Measurements from ENCODE around the gene TKFC.

The TKFC gene

GRCh38 chr11:61345954-61346843 is 13.2 kb downstream of the TKFC start:
- no peak for DNase-seq

GRCh38 chr11:61347916-61348461 is 15.0 kb downstream of the TKFC start:
- no peak for DNase-seq

DNA sequence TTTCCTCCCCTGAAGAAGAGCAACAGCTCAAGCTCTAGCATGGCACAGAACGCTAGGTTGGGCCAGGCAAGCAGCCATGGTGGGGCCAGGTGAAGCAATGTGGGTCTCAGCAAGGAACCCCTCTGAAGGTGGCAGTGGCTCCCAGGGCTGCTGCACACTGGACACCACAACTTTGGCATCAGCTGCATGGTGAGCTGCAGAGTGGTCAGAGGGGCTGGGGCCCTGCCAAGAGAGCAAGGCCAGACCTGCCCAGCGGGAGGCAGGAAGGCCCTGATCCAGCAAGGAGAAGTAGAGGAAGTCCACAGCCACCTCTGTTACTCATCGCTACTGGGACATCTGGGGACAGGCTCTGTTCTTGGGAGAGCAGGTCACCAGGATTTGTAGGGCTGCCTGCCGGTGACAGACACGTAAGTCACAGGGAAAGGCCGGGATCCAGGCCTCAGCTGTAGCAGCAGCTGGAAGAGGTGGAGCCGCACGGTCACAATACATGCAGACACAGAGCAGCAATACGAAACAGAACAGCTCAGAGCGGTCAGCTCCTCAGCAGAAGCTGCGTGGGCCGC is 16.2 kb downstream of the TKFC start:
- no peak for DNase-seq

DNA sequence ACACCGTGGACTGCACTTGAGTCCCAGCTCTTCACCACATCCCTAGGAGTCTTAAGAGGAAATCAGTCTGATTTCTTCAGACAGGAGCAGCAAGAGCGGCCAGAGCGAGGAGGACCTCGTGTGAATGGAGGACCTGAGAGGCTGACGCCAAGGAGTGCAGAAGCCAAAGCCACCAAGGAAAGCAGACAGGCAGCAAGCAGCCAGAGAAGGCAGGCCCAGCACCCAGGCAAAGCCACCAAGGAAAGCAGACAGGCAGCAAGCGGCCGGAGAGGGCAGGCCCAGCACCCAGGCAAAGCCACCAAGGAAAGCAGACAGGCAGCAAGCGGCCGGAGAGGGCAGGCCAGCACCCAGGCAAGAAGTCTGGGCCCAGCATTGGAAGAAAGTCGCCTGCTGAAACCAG is 16.9 kb downstream of the TKFC start:
- DNase-seq, result no peak

DNA sequence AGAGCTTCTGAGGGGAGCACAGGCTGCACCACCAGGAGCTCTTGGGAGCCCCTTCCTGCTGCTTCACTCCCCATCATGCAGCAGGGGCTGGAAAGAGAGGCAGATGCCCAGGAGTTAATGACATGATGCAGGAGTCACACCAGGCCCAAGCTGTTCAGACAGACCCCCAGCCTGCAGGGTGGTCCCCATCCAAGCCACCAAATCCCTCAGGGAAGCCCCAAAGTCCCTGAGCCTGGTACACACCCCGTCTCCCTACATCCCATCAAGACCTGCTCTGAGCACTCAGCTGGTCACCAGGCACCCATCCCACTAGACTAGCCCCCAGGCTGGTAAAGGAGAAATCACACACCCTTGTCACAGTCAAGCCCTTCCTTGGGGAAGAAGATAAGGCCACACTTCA is 17.3 kb downstream of the TKFC start:
- no peak for DNase-seq

- no peak for DNase-seq
Observed at GRCh38 chr11:61350803-61351202, 17.8 kb downstream of the TKFC start.

GRCh38 chr11:61352038-61352437 is 19.0 kb downstream of the TKFC start:
- DNase-seq, result no peak

DNA sequence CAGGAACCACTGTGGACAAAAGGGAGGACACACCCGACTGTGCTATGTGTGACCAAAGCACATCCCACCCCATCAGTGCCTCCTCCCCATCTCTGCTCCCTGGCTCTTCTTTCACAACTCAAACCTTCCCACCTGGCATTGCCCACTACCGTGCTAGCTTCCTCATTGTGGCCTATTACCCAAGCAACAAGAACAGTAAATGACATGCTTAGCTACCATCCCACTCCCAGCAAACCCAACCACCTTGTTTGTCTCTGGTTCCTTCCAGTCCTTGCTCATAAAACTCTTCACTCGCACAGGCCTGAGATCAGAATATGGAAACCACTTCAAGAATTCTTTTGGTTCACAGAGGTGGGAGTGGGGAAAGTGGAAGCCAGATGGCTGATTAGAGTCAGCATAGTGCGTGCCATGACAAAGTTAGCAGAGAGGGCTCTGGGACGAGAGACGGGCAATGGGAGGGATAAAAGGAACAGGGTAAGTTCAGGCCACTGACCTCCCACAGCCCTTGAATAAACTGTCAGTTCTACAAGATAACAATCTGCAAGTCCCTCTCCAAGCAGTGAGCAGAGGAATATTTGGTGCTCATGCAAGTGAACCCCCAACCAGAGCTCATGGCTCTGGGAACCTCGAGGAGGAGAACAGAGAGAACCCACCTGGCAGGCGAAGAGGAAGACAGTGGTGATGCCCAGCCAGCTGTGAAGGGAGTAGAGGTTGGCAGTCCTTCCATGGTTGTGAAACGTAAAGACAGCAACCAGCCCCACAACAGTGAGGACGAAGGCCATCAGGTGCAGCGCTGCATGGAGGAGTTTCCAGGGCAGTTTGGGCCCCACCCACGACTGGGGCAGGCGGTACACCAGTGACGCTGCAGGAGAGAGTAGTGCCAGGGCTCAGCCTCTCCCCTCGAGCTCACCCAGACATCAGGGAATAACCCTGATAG is 20.4 kb downstream of the TKFC start:
- no peak for DNase-seq

DNA sequence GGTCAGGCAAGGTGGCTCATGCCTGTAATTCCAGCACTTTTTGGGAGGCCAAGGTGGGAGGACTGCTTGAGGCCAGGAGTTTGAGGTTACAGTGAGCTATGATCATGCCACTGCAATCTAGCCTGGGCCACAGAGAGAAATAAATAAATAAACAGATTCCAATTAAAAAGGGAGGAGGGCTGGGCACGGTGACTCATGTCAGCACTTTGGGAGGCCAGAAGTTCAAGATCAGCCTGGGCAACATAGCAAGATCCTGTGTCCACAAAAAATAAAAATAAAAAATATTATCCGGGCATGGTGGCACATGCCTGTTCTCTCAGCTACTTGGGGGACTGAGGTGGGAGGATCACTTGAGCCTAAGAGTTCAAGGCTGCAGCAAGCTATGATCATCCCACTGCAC is 21.2 kb downstream of the TKFC start:
- no peak for DNase-seq

DNA sequence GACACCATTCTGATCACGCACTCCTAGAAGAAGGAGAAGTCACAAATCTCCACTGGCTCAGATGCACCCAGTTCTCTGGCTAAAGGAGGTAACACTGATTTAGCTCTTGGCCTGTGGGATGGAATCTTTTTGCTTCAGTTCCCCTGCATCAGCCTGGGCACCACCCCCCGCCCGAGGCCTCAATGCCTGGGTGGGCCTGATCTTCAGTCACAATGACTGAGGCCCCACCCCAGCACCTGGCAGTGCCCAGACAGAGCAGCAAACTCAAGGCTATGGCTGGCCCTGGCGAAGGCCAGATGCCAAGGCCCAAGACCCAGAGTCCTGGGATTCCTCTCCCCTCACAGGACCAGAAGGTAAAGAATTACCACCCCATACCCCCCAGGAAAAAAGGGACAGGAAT is 23.7 kb downstream of the TKFC start:
- no peak for DNase-seq

GRCh38 chr11:61357233-61357893 is 24.3 kb downstream of the TKFC start:
- no peak for DNase-seq

GRCh38 chr11:61357894-61358239 is 24.8 kb downstream of the TKFC start:
- no peak for DNase-seq

- DNase-seq, result no peak
Observed at GRCh38 chr11:61358566-61358965, 25.5 kb downstream of the TKFC start.

GRCh38 chr11:61359516-61359915 is 26.5 kb downstream of the TKFC start:
- no peak for DNase-seq

GRCh38 chr11:61361237-61361740 is 28.3 kb downstream of the TKFC start:
- DNase-seq, result no peak

DNA sequence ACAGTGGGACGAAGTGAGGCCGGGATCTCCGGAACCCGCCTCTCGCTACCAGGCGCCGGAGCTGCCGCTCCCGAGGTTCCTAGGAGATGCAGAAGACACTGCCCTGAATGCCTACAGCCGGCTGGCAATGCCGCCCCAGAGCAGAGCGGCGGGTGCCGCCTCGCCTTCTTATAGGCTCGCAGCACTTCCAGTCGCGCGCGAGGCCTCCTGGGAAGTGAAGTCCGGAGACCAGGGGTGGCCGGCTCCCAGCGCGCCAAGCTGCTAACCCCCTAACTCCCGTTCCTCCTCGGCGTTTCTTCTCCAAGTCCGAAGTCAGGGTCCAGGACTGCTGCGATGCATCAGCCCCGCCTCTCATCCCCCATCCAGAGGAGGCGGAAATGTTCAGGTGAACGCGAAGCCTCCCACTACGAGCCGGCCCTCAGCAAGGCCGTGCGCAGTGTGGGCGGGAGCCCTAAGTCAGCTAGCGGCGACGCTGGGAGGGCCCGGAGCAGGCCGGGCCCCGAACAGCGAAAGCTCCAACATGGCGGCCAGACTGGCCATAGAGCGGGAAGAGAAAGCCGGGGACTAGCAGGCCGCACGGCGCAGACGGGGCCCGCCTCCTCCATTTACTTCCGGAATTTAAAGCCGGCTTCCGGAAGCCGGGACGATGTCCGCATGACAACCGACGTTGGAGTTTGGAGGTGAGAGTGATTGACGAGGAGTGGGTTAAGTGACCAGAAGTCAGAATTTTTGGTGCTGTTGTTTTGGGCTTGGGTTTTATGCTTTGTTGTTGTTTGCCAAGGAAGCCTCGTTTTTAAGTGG is 28.9 kb downstream of the TKFC start, which contains the start of the genes CYB561A3 and TMEM138:
CYB561A3 (minus strand) TSS at position 142 of the 801 bp plus-strand sequence. CDS start 5,169 bp downstream, outside the sequence.
TMEM138 (plus strand) TSS at position 634 of the 801 bp plus-strand sequence. CDS start 2,017 bp downstream, outside the sequence.
- peak; percentile 98 for DNase-seq

DNA sequence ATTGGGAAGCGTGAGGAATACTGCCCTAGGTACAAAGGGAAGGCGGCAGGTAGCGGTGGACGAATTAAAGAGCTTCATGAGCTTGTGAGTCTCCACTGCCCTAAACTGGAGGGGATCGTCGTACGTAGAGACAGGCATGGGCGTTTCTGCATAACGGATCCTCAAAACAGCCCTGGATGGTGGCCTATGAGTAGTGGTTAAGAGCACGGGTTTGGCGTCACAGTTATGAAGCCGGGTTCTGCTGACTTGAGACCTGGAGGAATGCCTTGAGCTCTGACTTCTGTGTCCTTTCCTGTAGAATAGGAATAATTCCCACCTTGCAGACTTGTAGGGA is 29.5 kb downstream of the TKFC start:
- no peak for DNase-seq

GRCh38 chr11:61364012-61364675 is 31.1 kb downstream of the TKFC start:
- no peak for DNase-seq

DNA sequence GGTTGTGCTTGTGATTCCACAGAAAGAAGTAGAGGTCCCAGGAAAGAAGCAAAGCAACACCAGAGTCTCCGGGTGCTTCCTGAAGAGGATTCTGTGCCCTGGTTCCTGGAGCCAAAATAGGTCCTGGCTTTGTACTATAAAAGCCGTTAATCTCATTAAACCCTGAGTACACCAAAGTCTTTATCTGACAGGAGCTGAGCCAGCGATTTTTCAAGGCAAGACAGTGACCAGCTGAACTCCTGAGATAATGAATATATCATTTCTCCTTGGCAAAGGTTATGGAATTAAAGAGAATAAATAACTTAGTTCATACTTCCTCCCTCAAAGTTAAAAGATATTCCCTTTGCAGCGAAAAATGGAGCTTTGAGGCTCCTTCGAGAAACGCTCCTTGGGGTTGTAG is 34.4 kb downstream of the TKFC start:
- DNase-seq, result no peak

GRCh38 chr11:61368646-61369045 is 35.6 kb downstream of the TKFC start:
- DNase-seq, result no peak

All from retina (tissue), 1 donor.